GM21526 (cell line): ENCODE results near the gene FAM168A.

Experiments used
- ATAC-seq: cut with Tn5 transposase; IDR thresholded peaks from one replicate; pipeline ENCODE4 v1.9.1; 2021; ENCODE audit warnings: moderate library complexity; ENCODE audit not compliant: unreplicated experiment, low FRiP score

Gene FAM168A

DNA sequence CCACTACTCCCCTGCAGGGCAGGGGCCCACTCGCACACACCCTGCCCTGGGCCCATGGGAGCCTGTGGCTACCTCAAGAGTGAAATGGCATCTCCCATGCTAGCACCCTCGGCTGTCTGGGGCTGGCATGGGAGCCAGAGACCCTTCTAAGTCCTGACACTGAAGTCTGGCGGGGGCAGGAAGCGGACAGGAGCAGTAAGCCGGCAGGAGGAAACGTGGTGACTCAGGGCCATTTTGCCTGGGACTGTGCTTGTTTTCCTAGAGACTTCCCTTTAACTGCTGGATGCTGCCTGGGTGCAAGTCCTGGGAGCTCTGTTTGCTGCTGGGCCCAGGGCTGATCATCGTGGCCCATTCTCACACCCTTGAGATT is 204.9 kb downstream of the FAM168A start:
- ATAC-seq, result no peak

DNA sequence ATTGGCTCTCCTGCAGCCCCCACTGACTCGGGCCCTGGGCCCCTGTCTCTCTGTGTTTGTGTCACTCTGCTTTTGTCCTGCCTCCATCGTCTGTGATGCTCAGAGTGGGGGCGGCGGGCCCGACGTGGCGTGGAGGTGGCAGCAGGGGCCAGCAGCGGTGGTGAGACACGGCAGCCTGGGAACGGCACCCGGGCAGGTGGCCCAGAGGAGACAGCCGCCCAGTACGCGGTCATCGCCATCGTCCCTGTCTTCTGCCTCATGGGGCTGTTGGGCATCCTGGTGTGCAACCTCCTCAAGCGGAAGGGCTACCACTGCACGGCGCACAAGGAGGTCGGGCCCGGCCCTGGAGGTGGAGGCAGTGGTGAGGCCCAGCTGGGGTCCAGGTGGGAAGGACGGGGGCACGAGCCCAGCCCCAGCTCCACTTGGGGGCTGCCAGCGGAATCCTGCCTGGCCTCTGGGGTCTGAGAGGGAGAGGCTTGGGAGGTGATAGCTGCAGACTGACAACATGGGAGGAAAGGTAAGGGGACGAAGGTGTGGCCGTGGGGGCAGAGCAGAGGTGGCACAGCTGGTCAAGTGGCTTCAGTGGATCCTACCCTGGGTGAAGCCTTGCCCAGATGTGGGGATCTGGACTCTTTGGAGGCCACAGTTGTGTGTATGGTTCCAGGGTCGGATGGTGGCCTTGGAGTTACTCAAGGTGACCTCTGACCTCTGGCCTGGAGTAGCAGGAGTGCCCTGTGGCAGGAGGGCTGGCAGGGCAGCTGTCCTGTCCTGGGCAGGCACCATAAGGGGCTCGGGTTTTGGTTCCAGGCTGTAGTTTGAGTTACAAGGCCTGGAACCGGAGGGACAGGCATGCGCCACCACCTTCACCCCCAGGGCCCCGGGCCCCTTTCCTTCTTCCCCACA is 205.6 kb downstream of the FAM168A start:
- no peak for ATAC-seq

GRCh38 chr11:73391665-73392064 is 206.2 kb downstream of the FAM168A start:
- ATAC-seq, result no peak

GRCh38 chr11:73390601-73391565 is 207.0 kb downstream of the FAM168A start:
- no peak for ATAC-seq

DNA sequence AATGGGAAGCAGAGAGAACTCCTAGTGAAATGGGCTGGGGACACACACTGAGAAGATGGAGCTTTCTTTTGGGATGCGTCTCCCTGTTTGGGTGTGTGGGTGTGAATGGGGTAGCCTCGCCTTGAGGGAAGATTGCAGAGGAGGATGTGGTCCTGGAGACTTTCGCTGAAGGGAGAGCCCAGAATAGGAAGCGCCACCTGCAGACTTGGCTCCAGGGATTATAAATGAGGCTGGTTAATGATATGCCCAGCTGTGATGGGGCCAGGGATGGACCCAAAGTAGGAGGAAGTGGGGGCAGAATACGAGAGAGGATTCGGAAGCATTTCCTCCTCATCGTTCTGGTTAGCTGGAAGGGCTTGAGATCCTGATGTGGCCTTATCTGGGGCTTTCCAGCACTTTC is 208.0 kb downstream of the FAM168A start:
- no peak for ATAC-seq

- ATAC-seq, result no peak
Observed at GRCh38 chr11:73389134-73389525, 208.8 kb downstream of the FAM168A start.

GRCh38 chr11:73388265-73389133 is 209.4 kb downstream of the FAM168A start:
- no peak for ATAC-seq

DNA sequence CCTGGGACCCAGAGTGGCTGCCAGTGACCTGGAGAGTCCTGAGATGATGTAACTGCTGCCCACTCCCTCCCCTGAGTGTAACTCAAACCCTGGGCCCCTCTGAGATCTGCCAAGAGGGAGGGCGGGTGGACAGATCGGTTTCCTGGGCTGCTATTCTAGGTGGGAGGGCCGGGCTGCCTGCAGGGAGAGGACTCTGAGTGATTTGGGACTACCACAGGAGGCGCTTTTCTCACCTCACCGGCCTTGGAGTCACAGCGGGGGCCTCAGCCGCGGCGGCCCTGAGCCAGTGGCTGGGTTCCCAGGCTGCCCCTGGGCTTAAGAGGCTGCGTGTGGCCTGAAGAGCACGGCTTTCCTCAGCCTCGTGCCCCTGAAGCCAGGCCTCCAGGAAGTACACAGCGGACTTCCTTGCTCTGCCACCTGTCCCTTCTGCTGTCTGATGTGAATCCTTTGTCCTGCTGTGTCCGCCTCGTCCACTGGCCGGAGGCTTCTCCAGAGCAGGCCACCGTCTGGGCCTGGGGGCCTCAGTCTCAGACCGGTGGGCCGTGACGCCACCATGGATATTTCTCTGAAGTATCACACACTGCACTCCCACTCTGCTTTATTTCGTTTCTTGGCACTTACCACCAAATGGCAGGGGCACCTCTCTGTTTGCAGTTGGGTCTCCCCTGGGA is 210.2 kb downstream of the FAM168A start:
- no peak for ATAC-seq

- ATAC-seq, result no peak
Observed at GRCh38 chr11:73386546-73386945, 211.4 kb downstream of the FAM168A start.

DNA sequence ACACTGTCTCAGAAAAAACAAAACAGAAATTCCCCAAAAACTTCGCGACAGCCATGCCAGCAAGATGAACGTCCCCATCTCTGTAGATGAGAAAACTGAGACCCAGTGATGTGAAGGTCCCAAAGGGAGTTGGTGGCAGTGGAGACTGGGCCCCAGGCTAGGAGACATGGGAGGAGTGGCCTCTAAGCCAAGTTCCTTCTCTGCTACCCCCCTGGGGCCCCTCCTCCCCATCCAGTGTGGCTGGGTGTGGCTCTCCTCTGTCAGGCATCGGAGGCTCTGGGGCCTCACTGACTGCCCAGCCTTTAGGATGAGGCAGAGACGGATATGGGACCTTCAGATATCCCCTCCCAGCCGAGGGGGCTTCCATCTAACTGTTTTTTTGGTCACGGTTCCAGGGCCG is 211.9 kb downstream of the FAM168A start:
- ATAC-seq, result no peak

DNA sequence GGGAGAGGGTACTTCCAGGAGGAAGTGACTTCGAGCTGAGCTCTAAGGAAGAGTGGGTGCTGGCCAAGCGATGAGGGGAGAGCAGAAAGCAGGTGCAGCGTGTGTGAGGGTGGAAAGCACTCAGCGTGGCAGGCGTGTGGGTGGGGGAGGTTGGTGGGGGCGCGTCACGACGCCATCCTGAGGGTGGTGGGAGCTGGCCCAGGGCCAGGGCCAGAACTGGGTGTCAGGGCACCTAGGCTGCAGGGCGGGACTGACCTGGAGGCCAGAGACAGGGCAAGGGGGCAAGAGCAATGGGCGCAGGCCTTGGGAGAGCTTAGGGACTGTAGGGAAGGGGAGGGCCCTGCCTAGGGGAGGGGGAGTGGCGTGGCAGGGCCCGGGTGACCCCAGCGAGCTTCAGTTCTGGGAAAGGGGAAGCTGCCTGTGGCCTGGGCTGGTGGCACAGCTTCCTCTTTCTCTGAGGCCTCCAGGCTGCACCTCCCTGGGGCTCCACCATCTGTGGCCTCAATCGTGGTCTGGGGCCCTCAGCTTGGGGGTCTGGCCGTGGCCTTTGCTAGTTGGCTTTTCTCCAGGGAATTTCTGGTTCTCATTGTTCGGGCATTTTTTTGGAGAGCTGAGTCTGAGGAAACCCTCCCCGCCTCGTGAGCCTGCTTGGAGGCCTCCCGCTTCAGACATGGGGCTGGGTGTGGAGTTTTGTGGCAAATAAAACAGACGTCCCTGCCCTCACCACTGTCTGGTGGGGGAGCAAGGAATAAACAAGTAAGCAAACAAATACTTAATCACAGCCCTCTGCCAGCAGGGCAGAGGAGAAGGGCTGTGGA is 212.8 kb downstream of the FAM168A start:
- ATAC-seq, result peak; percentile 32

GRCh38 chr11:73384531-73384871 is 213.4 kb downstream of the FAM168A start:
- no peak for ATAC-seq

- ATAC-seq, result no peak
Observed at GRCh38 chr11:73384125-73384441, 213.8 kb downstream of the FAM168A start.

- ATAC-seq, result no peak
Observed at GRCh38 chr11:73383249-73384124, 214.4 kb downstream of the FAM168A start.

DNA sequence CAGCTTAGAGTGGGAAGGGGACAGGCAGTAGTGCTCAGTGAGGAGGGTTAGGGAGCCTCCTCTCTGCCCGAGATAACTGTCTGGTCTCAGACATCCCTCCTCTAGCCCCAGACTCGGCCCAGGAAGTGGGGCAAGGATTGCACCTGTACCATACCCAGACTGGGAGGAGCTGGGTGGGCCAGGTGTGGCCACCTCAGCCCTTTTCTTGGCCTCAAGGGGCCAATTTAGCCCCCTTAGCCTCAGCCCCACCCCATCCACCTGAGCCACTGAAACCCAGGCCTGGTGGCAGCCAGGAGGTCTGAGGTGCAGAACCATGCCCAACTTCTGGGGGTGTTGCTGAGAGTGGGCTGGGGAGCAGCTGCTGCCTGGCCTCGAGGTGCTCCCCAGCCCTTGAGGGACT is 215.2 kb downstream of the FAM168A start:
- ATAC-seq, result no peak

GRCh38 chr11:73382183-73382582 is 215.7 kb downstream of the FAM168A start:
- no peak for ATAC-seq

- no peak for ATAC-seq
Observed at GRCh38 chr11:73381589-73381988, 216.3 kb downstream of the FAM168A start.

DNA sequence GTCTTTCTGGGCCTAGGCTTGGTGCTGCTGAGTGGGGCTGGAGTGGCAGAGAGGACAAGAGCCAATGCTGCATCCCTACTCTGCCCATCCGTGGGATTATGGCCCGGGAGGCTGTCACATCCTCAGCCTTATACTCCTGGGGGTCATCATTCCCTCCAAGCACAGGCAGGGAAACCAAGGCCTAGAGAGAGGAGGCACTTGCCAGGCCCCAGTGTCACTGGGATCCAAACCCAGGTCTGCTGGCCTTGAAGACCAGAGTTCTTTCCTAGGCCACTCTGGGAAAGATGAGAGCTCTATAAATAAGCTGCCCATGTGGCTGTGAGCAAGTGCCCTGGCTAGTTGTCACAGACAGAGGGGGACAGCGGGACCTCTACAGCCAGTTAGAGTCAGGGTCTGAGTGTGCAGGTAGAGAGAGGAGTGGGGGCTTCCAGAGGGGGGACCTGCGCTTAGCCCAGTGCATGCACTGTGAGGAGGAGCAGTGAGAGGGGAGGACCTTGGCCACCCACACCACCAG is 217.0 kb downstream of the FAM168A start:
- no peak for ATAC-seq
